IMR-90 (cell line): ENCODE results near the gene CYP11A1.

Source experiments
- BHLHE40 ChIP-seq: fragments of 150-350 bp; IDR thresholded peaks from 2 replicates; pipeline ENCODE4 v1.6.1; 2016; ENCODE audit warnings: mild to moderate bottlenecking, low read depth, low read length
- TF ChIP-seq, protein P1 (sequence below): fragments of 150-350 bp; IDR thresholded peaks from 2 replicates; pipeline ENCODE4 v1.6.1; 2016; ENCODE audit warnings: low read depth, mild to moderate bottlenecking, low read length, moderate library complexity, borderline replicate concordance

DNA sequence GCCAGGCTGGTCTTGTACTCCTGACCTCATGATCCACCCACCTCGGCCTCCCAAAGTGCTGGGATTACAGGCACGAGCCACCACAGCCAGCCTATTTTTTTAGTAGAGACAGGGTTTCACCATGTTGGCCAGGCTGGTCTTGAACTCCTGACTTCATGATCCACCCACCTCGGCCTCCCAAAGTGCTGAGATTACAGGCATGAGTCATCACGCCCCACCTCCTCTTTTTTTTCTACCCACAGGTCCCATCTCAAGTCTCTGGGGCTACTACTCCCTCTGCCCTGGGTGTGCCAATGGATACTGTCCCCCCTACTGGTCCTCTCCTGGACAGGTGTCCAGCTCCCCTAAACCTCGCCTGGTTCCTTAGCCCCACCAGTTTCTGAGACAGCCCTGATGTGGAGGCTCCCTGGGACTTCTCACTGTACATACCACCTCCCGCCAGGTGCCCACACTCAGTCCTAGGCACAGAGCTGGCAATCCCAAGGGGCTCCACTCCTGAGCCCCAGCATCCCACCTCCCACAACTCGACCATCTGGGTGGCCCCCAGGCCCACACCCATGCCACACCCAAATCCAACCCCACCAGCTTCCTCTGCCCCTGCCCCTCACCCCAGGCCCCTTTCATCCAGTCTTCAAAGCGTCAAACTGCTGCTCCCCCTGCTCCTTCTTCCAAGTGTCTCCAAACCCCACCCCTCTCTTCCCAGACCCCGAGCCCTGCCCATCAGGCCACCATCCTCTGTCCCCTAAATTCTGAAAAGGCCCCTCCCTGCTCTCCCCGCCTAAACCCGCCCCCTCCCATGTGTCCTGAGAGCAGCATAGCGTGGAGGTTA, 13.1 kb upstream of the CYP11A1 start:
- TF ChIP-seq, protein P1, sequence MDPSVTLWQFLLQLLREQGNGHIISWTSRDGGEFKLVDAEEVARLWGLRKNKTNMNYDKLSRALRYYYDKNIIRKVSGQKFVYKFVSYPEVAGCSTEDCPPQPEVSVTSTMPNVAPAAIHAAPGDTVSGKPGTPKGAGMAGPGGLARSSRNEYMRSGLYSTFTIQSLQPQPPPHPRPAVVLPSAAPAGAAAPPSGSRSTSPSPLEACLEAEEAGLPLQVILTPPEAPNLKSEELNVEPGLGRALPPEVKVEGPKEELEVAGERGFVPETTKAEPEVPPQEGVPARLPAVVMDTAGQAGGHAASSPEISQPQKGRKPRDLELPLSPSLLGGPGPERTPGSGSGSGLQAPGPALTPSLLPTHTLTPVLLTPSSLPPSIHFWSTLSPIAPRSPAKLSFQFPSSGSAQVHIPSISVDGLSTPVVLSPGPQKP: no peak
- TF ChIP-seq BHLHE40: no peak
